ENCODE data around the gene TRA2A. TPM values are rescaled to one million over a fixed set of nuclear protein-coding genes. Genes with fewer than 3 reads are reported as not detected.

Gene TRA2A
- polyA plus RNA-seq, 4 donors = 171 to 260 (median 191) TPM

DNA sequence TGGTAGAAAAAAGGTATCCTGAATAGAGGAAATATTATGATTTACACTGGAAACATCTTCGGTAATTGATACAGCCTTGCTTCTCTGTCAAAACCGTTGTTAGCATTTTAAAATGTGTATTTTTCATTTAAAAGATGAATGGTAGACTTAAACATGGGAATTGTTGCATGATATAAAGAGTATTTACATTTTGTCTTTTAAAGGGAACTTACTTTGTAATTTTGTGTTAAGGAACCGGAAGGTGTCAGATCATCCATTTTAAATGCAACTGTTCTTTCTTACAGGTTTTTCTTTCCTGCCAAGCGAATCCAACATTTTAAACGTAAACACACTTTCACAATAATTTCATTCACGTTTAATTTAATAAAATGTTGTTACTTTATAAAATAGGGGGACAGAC, 59.7 kb downstream of the TRA2A start:
- DNase-seq (ENCODE audit: low read depth in 4 of 4, low spot score in 3 of 4) = no peak

GRCh38 chr7:23471106-23471859, 60.5 kb downstream of the TRA2A start:
- peak in 3 of 4 donors; percentile 70 to 77 (median 77) for DNase-seq (ENCODE audit: low read depth in 4 of 4, low spot score in 3 of 4)

- peak; percentile 81 to 94 (median 88) for DNase-seq (ENCODE audit: low read depth in 4 of 4, low spot score in 3 of 4)
Measured at GRCh38 chr7:23470330-23471105, 61.3 kb downstream of the TRA2A start, which contains the start of gene IGF2BP3. Gene IGF2BP3 (minus strand): TSS chr7:23470491. CDS start chr7:23470110, 381 bp downstream.

DNA sequence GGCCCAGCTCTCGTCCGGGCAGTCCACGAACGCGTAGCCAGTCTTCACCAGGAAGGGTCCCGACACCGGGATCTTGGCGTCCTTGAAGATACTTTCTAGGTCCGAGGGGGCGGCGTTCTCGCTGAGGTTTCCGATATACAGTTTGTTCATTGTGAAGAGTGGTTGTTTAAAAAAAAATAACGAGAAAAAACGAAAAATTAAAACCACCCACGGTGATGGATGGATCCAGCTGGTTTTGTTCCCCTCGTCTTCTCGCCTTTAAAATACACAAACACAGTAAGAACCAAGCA, 61.9 kb downstream of the TRA2A start:
- DNase-seq (ENCODE audit: low read depth in 4 of 4, low spot score in 3 of 4) = peak in 1 of 4 donors; percentile 20

- DNase-seq (ENCODE audit: low read depth in 4 of 4, low spot score in 3 of 4) = peak in 1 of 4 donors; percentile 22
Measured at GRCh38 chr7:23469150-23469960, 62.4 kb downstream of the TRA2A start.

DNA sequence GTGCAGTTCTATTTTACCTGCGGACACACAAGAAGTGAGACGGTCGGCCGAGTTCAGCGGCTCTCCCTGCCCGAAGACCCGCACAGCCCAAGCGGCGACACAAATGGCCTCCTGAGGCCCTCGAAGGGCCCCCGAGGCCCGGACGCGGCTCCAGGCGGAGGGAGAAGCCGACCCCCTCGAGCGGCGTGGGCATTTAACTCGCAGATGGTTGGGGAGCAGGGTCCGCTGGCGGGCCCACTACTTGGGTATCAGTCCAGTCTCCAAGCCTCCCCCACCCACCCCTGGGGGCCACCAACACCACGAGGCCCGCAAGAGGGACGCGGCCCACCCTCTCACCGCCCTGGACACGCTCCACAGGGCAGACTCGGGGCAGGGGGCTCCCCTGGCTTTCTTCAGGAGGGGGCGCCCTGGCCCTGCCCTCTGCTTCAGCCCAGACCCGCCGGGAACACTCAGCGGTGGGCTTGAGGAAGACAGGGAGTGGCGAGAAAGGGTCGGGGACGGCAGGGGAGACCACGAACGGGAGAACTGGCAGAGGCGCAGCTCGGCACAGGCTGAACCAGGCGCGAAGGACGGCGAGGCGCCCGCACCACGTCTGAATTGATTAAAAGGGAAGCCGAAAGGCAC, 63.1 kb downstream of the TRA2A start:
- DNase-seq (ENCODE audit: low read depth in 4 of 4, low spot score in 3 of 4) = peak in 2 of 4 donors; percentile 35 to 47

GRCh38 chr7:23467806-23468525, 63.8 kb downstream of the TRA2A start:
- DNase-seq (ENCODE audit: low read depth in 4 of 4, low spot score in 3 of 4) = peak in 3 of 4 donors; percentile 40 to 54 (median 51)

GRCh38 chr7:23467291-23467805, 64.4 kb downstream of the TRA2A start:
- no peak for DNase-seq (ENCODE audit: low read depth in 4 of 4, low spot score in 3 of 4)

DNA sequence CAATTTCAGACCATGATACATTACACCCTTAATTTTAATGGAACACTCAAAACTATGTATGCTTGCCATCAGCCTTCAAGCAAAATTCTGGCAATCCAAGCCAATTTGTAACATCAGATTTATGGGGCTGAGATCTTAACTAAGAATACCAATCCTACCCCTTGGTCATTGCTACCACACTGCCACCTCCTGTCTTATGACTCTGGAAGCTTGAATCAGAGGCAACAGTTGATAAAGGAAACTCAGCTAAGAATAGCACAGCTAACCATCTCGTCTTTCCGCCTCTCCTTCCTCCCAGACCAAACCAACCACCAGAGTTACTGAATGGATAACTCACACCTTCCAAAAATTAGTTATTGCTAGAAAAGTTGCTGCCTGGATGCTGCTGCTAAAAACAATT, 68.9 kb downstream of the TRA2A start:
- no peak for DNase-seq (ENCODE audit: low read depth in 4 of 4, low spot score in 3 of 4)

DNA sequence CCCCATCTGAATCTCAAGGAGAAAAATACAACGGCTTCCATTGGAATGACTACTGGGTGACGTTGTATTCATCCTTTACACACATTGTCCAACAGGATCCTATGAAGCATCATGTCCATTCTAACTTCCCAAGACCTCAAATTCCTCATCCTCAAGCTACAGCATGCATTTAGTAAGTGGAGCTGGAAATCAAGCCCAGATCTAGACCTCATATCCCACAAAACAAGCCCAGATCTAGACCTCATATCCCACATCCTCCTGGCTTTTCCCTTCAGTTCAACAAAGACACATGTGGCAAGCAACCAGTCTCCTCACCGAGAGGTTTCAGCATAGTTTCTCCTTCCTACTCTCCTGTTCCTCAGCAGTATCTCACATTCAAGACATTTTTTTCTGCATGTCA, 73.7 kb downstream of the TRA2A start:
- no peak for DNase-seq (ENCODE audit: low read depth in 4 of 4, low spot score in 3 of 4)

DNA sequence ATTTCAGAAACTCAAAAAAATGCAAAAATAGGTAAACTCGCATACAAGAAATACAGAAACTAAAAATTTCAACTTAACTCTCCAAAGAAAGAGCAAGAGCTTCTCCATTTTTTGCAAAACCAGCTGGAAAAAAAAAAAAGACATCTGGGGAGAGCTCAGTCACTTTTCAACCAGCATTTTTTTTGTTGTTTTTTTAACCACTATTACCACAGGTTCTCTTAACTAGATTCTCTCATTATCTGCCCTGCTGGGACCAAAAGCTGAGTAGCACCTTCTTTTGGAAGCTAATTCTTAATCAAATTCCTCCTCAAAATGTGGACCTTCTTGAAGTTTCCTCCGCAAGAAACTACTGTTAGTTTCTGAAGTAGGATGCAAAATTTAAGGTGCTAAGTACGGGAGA, 75.7 kb downstream of the TRA2A start:
- no peak for DNase-seq (ENCODE audit: low read depth in 4 of 4, low spot score in 3 of 4)

- DNase-seq (ENCODE audit: low read depth in 4 of 4, low spot score in 3 of 4) = no peak
Measured at GRCh38 chr7:23454881-23455526, 76.8 kb downstream of the TRA2A start.

Other genes with a start within 250 kb of the TRA2A start
- 10 to 100 TPM; 47.2 to 52.4 (median 49.7) TPM for gene MALSU1, start 232.6 kb downstream of the TRA2A start, polyA plus RNA-seq (ENCODE audit: insufficient read length in 4 of 4)
- 10 to 100 TPM; 54.5 to 68.8 (median 63.4) TPM for gene IGF2BP3, start 61.5 kb downstream of the TRA2A start, polyA plus RNA-seq (ENCODE audit: insufficient read length in 4 of 4)
- 10 to 100 TPM; 17.4 to 21.6 (median 20.4) TPM for gene CCDC126, start 65.4 kb upstream of the TRA2A start, polyA plus RNA-seq (ENCODE audit: insufficient read length in 4 of 4)
- gene FAM221A, start 148.2 kb upstream of the TRA2A start, polyA plus RNA-seq (ENCODE audit: insufficient read length in 4 of 4) = 10 to 100 TPM; 13.2 to 22.7 (median 15.6) TPM
- gene STK31, start 178.2 kb upstream of the TRA2A start, polyA plus RNA-seq (ENCODE audit: insufficient read length in 4 of 4) = 1 to 10 TPM in 2 of 4 donors, under 1 TPM in 2; 0.36 to 1.3 (median 0.91) TPM